NCI-H2227 treated with DMSO at 0.1 percent for 48 hours (cell line): ENCODE measurements around the gene CARHSP1.
"Not testable (repeated sequence)": the region's sequence is repeated elsewhere in the genome, so short reads cannot be mapped to it uniquely, and the experiment has no call there.

Source experiments
- DNase-seq: peaks from one replicate; lab custom pipeline; 2025; lab: John Stamatoyannopoulos, UW

CARHSP1 gene

DNA sequence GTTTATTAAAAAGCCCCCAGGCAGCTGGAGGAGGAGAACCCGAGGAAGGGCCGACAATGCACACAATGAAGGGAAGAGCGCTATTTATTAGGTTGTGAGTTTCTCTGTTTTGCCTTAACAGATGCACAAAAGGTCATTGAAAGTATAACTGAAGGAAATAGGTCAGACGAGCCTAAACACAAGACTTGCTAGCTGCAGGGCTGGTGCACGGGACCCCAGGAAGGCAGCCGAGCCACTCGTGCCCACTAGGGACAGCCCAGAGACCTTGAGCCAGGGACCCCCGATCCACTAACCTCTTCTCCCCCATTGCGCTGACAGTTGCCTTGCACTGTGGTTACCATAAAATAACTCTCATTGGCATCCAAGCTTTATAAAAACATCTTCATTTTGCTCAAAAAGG is 24.6 kb upstream of the CARHSP1 start:
- DNase-seq, result no peak

DNA sequence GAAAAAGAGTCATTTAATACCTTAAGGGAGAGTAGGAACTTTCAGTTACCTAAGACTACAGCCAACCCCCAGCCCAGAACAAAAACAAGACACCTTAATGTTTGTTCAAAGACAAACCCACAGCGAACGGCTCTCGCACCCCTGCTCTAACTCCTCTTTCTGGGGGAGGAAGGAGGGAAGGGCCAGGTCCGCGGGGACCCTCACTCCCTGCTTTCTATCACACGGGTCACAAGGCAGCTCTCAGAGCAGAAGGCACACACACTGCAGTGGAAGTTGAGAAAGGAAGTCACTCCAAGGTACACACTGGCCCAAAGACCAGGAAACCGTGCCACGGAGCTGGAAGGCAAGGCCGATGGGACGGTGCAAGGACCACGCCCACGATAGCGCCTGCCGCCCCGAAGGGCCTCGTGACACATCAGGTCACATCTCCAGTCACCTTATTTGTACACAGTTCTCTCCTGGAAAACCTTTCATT is 23.3 kb upstream of the CARHSP1 start:
- no peak for DNase-seq

- no peak for DNase-seq
Observed at GRCh38 chr16:8890549-8890921, 21.7 kb upstream of the CARHSP1 start.

DNA sequence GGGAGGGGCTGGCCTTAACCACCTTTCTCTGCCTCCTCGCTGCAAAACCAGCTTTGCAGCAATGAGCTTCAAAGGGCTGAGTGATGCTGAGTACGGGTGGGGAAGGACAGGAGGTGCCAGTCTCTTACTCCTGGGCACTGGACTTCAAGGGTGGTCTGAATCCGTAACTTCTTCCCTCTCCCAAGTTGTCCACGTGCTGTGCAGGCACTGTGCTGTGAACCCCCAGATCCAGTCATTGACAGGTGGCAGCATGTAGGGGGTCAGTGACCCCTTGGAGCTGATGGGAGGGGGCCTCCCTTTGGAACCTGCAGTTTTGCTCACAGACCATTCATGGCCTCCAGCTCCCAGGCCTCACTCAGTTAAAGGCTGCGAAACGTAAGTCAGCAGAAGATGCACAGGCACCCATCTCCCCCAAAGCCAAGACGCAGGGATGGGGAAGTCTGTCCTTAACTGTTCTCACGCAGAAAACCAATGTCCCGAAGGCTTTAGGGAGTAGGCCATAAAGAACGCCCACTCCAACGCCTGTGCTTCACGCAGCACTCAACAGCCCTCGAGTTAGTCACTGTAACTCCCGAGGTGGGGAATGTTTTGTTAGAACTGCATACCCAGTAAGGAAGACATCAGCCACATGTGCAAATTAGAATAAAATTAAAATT is 21.2 kb upstream of the CARHSP1 start:
- no peak for DNase-seq

DNA sequence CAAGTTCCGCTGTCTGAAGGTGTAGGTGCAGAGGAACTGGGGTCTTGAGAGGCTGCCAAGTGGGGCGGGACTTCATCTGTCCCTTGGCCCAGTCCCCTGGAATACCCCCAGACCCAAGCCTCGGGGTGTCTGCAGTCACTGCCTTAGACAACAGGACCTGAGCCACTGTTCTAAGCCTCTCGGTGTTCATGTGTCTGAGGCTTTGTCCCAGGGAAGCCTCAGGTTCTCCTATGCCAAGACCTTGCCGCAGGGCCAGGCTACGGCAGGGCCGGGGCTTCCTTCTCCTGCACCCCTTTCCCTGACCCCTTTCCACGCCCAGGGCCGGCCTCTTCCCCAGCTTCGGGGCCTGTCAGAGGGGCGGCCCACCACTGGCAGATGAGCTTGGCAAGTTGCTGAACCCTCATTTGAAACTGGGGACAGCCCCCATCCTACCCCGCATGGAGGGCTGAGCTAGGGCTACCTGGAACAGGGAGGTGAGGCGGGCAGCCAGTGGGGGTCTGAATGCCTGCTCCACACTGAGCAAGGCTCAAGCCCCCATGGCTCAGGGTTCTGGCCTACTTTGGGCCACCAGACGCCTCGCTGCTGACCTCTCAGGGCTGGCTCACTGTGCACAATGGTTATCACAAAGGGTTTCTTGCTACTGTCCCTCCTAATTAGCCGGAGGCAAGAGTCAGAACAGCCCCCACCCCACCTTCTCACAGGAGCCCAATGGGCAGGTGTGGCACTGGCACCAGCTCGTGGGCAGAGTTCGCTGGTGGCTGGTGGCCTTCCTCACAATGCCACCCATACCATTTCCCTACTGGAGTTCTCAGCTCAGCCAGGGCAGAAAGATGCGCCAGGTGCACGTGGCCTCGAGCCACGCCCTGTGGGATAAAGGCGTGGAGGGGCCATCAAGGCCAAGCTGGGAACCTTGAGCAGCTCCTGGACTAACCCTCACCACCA is 20.4 kb upstream of the CARHSP1 start:
- DNase-seq, result no peak

GRCh38 chr16:8887952-8888560 is 19.2 kb upstream of the CARHSP1 start:
- no peak for DNase-seq

DNA sequence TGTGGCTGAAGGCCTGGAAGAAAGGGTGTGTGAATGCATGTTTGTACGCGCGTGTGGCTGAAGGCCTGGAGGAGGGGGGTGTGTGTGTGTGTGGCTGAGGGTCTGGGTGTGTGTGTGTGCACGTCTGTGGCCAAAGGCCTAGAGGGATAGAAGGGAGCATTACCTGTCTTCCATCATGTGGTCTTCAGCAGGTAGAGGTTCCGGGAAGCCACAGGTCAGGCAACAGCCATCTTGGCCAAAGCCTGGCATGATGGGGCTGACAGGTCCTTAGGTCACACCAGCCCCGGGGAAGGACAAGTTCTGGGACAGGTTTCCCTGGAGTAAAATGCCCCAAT is 18.6 kb upstream of the CARHSP1 start:
- no peak for DNase-seq

GRCh38 chr16:8886593-8887430 is 18.0 kb upstream of the CARHSP1 start:
- no peak for DNase-seq

DNA sequence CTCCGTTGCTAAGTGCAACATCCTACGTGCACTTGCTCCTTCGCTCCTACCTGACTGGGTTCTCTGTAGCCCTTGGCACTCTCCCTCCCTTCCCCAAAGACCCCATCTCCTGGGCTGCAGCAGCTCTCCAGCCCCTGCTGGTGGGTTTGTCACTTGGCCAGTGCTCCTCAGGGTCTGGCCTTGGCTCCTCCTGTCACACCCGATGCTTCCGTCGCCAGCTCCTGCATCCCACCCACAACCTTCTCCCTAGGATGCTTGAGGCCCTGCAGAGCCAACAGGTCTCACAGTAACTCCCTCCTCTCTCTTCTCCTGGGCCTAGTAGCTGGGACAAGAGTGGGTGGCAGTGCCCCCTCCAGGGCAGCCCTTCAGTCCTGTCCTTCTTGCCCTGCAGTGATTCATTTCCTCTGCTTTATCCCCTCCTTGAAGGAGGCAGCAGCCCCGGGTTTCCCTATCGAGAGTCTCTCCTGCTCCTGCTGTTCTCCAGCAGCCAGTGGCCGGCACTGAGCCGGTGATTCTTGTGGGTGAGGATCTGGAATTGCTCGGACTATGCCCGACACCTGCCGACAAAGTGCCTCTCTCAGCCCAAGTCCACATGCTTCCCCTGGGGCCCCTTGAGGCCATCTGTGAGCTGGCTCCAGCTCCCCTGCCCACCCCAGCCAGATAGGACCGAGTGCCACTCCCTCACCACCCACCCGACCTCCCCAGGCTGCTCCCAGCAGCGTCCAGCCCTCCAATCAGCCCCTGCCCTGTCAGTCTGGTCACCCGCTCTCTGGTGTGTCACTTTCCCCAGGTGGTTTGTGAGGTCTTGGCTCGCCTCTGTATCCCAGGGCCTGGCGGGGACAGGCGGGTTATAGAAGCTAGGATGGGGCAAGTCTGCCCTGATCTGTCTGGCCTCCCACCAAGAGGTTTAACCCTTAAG is 17.1 kb upstream of the CARHSP1 start:
- no peak for DNase-seq

- no peak for DNase-seq
Observed at GRCh38 chr16:8882725-8883377, 14.0 kb upstream of the CARHSP1 start.

- DNase-seq, result no peak
Observed at GRCh38 chr16:8882041-8882617, 13.3 kb upstream of the CARHSP1 start, which contains the start of gene LITAFD. Gene LITAFD (plus strand): TSS chr16:8882351. CDS start chr16:8884356, 2,005 bp downstream.

DNA sequence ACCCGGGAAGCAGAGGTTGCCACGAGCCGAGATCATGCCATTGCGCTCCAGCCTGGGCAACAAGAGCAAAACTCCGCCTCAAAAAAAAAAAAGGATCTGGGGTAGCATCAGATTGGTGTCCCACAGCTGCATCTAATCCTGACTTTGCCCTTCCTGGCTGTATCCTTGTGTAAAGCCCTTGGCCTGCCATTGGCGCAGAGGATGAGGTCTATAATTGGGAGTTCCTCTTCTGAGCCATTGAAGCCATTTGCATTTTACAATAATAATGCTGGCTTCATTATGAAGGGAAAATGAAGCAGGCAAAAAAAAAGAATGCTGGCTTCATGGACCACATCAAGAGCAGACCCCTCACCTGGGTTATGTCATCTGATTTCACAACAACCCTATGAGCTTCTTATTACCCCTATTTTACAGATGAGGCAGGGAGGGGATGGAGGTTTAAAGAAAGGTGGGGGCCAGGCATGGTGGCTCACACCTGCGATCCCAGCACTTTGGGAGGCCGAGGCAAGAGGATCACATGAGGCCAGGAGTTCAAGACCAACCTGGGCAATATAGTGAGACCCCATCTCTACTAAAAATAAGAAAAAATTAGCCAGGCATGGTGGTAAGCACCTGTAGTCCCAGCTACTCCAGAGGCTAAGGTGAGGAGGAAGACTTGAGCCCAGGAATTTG is 12.2 kb upstream of the CARHSP1 start:
- no peak for DNase-seq

DNA sequence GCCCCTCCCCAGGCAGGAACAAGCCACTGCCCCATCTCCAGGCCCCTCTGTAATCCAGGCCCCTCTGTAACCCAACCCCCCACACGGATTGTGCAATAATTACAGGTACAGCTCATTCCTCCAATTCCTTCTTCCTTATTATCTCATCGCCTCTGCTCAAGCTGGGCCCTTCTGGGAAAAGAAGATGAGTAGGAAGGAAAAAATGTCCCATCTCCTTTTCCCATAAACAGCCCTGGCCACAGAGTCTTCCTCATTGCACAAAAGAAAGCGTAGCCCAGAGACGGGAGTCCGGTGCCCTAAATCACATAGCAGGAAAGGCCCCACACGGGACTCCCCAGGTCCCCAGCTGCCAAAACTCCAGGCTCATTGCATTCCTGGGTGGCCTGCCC is 9.7 kb upstream of the CARHSP1 start:
- no peak for DNase-seq

- no peak for DNase-seq
Observed at GRCh38 chr16:8877894-8878522, 9.2 kb upstream of the CARHSP1 start.

DNA sequence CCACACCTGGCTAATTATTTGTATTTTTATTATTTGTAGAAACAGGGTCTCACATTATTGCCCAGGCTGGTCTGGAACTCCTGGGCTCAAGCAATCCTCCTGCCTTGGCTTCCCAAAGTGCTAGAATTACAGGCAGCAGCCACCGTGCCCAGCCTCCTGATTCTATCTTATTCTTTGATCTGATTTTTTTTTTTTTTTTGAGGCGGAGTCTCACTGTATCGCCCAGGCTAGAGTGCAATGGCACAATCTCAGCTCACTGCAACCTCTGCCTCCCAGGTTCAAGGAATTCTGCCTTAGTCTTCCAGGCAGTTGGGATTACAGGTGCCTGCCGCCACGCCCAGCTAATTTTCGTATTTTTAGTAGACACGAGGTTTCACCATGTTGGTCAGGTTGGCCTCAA is 6.5 kb upstream of the CARHSP1 start:
- not testable (repeated sequence) for DNase-seq

- no peak for DNase-seq
Observed at GRCh38 chr16:8874388-8874787, 5.6 kb upstream of the CARHSP1 start.

GRCh38 chr16:8873866-8874195 is 5.0 kb upstream of the CARHSP1 start:
- DNase-seq, result not testable (repeated sequence)

DNA sequence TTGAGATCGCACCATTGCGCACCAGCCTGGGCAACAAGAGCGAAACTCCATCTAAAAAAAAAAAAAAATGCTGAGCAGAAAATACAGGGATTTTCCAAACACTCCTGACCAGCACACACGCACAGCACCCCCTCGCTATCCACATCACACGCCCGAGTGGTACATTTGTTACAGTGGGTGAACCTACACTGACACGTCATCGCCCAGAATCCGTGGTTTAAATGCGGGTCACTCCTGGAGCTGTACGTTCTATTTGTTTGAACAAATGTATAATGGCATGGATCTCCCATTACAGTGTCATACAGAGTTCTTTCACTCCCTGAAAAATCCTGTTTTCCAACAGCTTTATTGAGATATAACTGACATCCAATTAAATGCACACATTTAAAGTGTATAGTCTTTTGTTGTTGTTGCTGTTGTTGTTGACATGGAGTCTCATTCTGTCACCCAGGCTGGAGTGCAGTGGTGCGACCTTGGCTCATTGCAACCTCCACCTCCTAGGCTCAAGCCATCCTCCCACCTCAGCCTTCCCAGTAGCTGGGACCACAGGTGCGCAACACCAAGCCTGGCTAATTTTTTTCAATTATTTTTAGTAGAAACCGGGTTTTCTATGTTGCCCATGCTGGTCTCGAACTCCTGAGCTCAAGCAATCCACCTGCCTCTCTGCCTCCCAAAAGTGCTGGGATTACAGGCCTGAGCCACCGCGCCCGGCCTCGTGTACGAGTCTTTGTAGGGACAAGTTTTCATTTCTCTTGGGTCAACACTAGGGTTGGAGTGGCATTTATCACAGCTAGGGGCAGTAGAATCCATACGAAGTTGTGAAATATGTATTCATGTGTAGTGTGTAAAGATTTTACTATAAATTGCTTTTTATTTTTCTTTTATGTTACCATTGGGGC is 4.4 kb upstream of the CARHSP1 start:
- no peak for DNase-seq
